UCSD-AML1 (cell line): ENCODE data around the gene CENPC.
A peak's percentile ranks its signal among the peaks of the same experiment; 100 is the strongest.

Experiments used
- DNase-seq: peaks from one replicate; lab custom pipeline; 2025; ENCODE audit not compliant: unreplicated experiment; lab: John Stamatoyannopoulos, UW

Gene CENPC, protein sequence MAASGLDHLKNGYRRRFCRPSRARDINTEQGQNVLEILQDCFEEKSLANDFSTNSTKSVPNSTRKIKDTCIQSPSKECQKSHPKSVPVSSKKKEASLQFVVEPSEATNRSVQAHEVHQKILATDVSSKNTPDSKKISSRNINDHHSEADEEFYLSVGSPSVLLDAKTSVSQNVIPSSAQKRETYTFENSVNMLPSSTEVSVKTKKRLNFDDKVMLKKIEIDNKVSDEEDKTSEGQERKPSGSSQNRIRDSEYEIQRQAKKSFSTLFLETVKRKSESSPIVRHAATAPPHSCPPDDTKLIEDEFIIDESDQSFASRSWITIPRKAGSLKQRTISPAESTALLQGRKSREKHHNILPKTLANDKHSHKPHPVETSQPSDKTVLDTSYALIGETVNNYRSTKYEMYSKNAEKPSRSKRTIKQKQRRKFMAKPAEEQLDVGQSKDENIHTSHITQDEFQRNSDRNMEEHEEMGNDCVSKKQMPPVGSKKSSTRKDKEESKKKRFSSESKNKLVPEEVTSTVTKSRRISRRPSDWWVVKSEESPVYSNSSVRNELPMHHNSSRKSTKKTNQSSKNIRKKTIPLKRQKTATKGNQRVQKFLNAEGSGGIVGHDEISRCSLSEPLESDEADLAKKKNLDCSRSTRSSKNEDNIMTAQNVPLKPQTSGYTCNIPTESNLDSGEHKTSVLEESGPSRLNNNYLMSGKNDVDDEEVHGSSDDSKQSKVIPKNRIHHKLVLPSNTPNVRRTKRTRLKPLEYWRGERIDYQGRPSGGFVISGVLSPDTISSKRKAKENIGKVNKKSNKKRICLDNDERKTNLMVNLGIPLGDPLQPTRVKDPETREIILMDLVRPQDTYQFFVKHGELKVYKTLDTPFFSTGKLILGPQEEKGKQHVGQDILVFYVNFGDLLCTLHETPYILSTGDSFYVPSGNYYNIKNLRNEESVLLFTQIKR

GRCh38 chr4:67545199-67546003 lies at the start of gene CENPC:
CENPC (minus strand) TSS chr4:67545503; CDS start chr4:67545355, 148 bp downstream.
- peak; percentile 98 for DNase-seq

- DNase-seq: no peak
Observed at GRCh38 chr4:67593741-67594175, 48.5 kb upstream of the CENPC start.

- no peak for DNase-seq
Observed at GRCh38 chr4:67587156-67587555, 41.9 kb upstream of the CENPC start.

DNA sequence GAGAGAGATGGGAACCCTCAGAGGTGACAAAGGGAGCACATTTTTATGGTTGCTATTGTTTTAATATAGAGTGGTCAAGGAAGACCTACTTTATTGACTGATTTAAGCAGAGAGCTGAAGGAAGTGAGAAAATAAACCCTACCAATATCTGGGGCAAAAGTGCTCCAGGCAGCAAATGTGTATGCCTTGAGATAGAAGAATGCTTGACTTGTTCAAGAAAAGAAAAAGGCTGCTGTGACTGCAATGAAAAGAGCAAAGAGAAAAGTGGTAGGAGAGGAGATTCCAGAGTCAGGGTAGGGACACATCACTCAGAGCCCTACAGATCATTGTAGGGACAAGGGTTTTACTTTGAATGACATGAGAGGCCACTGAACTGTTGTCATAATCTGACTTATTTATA lies 39.2 kb upstream of the CENPC start:
- DNase-seq: no peak

DNA sequence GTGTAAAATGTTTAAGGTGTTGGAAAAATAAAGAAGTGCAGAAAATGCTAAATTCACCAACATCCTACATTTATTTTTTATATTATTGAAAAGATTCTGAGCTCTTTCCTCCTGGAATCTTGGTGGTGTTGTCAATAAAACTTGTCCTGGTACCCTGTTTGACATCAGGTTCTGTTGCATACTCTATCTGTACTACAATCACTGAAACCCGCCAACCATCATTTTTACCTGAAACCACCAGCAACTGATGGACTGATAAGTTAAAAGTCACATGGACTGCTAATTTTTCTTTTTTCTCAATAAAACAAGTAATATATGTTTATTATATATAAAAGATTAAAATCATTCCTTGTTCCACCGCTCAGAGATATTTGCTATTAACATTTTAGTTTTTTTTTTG lies 36.6 kb upstream of the CENPC start:
- no peak for DNase-seq

DNA sequence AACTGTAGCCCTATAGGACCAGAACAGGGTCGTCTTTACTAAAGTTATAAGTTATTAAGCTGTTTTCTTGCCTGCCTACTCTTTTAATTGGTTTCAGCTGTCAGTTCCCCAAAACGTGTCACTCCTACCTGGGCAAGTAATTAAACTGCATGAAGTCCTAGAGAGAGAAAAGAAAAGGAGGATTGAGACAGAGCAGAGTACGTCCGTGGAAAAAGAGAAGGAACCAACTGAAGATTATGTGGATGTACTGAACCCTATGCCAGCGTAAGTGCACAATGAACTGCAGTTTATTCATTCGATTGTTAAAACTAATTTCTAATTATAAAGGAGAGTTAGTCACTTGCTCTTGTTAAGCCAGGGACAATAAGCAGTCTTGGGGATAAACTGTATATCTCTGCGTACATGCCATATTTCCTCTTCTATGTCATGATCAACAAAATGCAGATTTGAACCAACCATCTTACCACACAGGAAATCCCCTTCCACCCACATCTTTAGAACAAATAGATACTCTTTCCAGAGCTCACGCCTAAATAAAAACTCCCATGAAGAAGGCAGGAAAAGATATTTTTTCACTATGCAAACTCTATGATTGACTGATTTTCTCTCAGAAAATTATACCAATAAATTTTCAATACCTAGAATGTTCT lies 36.0 kb upstream of the CENPC start:
- DNase-seq: no peak

GRCh38 chr4:67580577-67580976 lies 35.3 kb upstream of the CENPC start:
- DNase-seq: no peak

DNA sequence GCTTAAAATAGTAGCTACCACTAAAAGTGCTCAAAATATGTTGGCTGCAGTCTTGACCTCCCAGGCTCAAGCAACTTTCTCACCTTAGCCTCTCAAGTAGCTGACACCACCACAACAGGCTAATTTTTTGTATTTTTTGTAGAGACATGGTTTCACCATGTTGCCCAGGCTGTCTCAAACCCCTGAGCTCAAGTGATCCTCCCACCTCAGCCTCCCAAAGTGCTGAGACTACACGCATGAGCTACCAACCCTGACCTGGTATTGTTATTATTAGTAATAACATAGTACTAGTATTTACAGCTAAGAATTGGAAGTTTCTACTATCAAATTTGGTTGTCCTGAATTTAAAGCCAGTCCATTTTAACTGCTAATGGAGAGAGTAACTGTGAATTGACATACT lies 31.2 kb upstream of the CENPC start:
- no peak for DNase-seq

DNA sequence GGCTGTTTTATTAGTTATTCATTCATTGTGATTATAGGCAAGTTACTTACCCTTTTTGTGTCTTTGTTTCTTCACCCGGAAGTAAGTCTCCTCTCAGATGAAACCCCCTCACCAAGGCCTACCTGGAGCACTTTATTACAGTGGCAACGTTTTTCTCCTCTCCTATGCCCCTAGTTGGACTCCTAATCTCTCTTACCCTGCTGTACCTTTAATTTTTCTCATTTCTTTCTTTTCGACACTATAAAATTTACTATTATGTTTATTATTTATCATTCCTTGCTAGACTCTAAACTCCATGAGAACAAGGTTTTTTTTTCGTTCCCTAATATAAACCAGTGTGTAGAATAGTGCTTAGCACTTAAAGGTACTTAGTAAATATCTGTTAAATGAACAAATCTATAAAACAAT lies 30.8 kb upstream of the CENPC start:
- no peak for DNase-seq

- no peak for DNase-seq
Observed at GRCh38 chr4:67575232-67576058, 30.1 kb upstream of the CENPC start.

DNA sequence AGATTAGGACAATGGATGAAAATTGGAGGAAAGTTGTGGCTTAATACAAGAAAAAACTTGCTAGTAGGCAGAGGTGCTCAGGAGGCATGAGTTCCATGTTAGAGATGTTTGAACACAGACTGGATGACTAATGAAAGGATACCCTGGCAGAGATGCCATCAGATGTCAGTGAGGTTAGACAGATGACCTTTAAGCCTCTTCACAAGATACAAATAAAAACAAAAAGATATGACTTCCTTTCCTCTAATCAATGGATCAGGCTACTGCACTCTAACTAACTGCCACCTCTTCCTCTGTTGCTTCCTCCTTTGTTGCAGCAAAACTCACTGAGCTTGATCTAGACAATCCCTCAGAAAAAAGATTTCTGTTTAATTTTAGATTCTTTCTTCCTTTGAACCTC lies 27.9 kb upstream of the CENPC start:
- no peak for DNase-seq

DNA sequence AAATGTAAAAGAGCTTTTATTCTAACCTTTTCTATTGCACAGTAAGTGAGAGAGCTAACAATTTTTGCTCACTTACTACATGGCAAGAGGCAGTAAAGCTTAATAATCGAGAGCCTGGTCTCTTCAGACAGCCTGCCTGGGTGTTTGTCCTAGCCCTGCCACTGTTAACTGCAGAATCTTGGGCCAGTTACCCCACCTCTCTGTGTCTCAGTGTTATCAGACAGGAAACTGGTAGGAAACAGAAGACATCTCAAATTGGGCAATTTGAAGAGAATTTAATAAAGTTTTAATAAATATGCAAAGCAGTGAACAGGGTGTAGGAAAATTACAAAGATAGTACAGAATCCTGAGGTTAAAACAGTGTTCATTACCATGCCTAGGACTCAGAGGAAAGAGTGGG lies 26.7 kb upstream of the CENPC start:
- no peak for DNase-seq

DNA sequence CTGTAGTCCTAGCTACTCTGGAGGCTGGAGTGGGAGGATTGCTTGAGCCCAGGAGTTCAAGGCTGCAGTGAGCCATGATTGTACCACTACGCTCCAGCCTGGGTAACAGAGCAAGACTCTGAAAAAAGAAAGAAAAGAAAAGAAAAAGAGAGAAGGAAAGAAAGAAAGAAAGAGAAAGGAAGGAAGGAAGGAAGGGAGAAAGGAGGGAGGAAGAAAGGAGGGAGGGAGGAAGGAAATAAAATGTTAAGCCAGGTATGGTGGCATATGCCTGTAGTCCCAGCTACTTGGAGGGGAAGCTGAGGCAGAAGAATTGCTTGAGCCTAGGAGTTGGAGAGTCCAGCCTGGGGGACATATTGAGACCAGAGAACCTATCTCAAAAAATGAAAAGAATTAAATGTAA lies 25.2 kb upstream of the CENPC start:
- no peak for DNase-seq

DNA sequence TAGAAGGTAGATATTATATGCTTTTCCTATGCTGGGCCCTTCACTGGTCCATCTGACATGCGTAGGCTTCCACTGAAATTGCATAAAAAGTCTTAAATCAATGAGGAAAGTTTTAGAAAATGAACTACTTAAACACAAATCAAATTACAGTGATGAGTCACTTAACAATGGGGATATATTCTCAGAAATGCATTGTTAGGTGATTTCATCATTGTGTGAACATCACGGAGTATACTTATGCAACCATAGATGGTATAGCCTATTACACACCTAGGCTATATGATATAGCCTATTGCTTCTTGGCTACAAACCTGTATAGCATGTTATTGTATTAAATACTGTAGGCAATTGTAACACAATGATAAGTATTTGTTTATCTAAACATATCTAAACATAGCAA lies 23.5 kb upstream of the CENPC start:
- no peak for DNase-seq

- no peak for DNase-seq
Observed at GRCh38 chr4:67566335-67566734, 21.0 kb upstream of the CENPC start.

DNA sequence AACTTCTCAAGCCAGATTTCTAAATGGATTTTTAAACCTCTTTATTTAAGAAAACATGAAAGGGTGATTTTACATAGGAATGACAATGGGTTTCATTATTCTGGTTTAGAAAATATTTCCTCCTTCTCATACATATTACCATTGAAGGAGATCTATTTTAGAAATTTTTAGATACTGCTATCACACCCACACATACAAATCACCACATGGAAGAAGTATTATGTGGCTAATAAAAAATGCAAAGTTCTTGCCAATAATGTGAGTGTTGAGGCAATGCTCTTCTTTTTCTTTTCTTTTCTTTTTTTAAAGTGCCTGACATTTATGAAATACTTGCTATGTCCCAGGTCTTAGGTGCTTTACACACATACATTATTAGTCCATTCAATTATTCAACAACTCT lies 20.0 kb upstream of the CENPC start:
- no peak for DNase-seq

- DNase-seq: peak; percentile 12
Observed at GRCh38 chr4:67558493-67558892, 13.2 kb upstream of the CENPC start, which contains the start of gene STAP1. STAP1 (plus strand) TSS chr4:67558727; CDS start chr4:67558810, 83 bp downstream.

GRCh38 chr4:67556436-67556835 lies 11.1 kb upstream of the CENPC start:
- no peak for DNase-seq

- DNase-seq: no peak
Observed at GRCh38 chr4:67555447-67555846, 10.1 kb upstream of the CENPC start.

- no peak for DNase-seq
Observed at GRCh38 chr4:67554096-67554495, 8.8 kb upstream of the CENPC start.
